Measurements from ENCODE around the gene APBA2.

APBA2 gene

DNA sequence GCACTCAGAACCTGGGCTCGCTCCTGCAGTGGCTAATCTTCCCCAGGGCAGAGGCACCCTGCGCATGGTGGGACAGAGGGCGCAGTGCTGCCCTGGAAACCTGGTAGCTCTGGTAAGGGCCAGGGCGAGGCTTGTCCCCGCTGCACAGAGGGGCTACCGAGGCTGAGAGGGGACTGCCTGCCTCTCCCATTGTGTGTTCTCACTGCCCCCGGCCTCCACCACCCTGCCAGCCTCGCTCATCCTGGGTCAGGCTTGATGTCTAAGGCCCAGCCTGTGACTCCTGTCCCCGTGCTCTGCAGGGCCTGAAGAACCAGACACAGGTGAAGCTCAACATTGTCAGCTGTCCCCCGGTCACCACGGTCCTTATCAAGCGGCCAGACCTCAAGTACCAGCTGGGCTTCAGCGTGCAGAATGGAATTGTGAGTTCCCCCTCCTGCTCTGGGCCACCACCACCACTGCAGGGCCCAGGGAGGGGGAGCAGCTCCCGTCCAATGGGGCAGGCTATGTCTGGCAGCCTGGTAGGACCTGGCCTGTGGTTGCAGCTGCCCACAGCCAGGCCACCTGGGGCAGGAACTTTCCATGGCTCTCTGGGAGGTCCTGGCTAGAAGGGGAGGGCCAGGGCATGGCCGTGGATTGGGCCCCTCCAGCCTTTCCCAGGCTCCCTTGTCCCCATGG is 222.3 kb downstream of the APBA2 start:
- Histone ChIP-seq H2AK5ac (ENCODE audit: low read depth, low read length) (no peak overlapping the region), H3K18ac (ENCODE audit: low read length) (no peak overlapping the region), H2BK120ac (ENCODE audit: low read depth, low read length) (no peak overlapping the region), H3K36me3 (replicated peaks in 1 of 2; ENCODE audit: control insufficient read depth in 2 of 2, insufficient read depth in 2 of 2, low read length in 2 of 2) (peaks cover 15 to 65% of the 10 kb centered on the region in 2 donors), H3K4me1 (ENCODE audit: control insufficient read depth in 2 of 2, insufficient read depth in 1 of 2, low read depth in 1 of 2, low read length in 2 of 2) (peaks cover 0 to 7% of the 10 kb centered on the region in 2 donors), H2BK5ac (ENCODE audit: low read length) (no peak overlapping the region), H3K4me2 (ENCODE audit: insufficient read depth, low read length, poor library complexity, severe bottlenecking) (no peak overlapping the region), H3K79me1 (ENCODE audit: low read depth, low read length) (peaks cover 5% of the 10 kb centered on the region), H3K4ac (ENCODE audit: low read length) (no peak overlapping the region), H2AFZ (ENCODE audit: low read length) (no peak overlapping the region), H3K23ac (ENCODE audit: low read depth, low read length, poor library complexity) (peak overlapping the region; percentile 3), H3K9ac (ENCODE audit: low read depth, low read length, poor library complexity) (peak overlapping the region; percentile 68), H3K9me3 (replicated peaks in 1 of 2; ENCODE audit: control insufficient read depth in 2 of 2, insufficient read depth in 1 of 2, low read depth in 1 of 2, low read length in 2 of 2) (no peaks in the 10 kb centered on the region), H3K14ac (ENCODE audit: low read length) (peak overlapping the region; percentile 77), H2BK12ac (ENCODE audit: low read length) (peak overlapping the region; percentile 17), H4K91ac (ENCODE audit: low read depth, low read length, poor library complexity) (no peak overlapping the region), H4K8ac (ENCODE audit: low read depth, low read length) (peak overlapping the region; percentile 9), H3K27ac (replicated peaks; ENCODE audit: low read length) (no peak overlapping the region), H3K27me3 (ENCODE audit: control insufficient read depth in 3 of 3, insufficient read depth in 3 of 3, low read depth in 1 of 3, low read length in 3 of 3) (no peaks in the 10 kb centered on the region), H3K4me3 (ENCODE audit: low read length in 2 of 2) (no peak overlapping the region), H2BK15ac (ENCODE audit: low read length) (no peak overlapping the region)
- DNase-seq (ENCODE audit: low spot score) = no peak
- no CpG with 5 or more reads among the region's 15 CpGs for WGBS, 2 donors (ENCODE audit: extremely low coverage in 2 of 2, insufficient read length in 2 of 2, insufficient replicate concordance in 1 of 2)

DNA sequence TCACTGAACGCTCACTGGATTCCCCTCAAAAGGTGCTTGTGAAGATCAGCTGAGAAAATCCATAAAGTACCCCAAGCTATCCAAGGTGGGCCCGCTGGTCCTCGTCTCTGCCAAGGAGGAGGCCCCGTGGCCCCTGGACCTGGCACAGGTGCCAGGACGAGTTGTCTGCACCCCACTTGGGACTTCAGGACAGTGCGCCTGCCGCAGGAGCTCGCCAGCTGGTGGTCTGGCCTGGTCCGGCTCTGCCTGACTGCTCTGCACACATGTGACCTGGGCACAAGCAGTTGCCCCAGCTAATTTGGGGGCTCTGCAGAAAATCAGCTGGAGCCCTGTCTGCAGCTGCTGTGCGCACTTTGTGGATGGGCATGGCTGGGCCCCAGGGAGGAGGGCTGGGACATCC is 224.0 kb downstream of the APBA2 start:
- H2BK5ac ChIP-seq (ENCODE audit: low read length) = no peak overlapping the region
- H3K23ac ChIP-seq (ENCODE audit: low read depth, low read length, poor library complexity) = peak overlapping the region; percentile 80
- no peaks in the 10 kb centered on the region for H3K27me3 ChIP-seq (ENCODE audit: control insufficient read depth in 3 of 3, insufficient read depth in 3 of 3, low read depth in 1 of 3, low read length in 3 of 3)
- H3K27ac ChIP-seq (replicated peaks; ENCODE audit: low read length) = no peak overlapping the region
- no peak overlapping the region for H3K18ac ChIP-seq (ENCODE audit: low read length)
- H2BK12ac ChIP-seq (ENCODE audit: low read length) = no peak overlapping the region
- no peak for DNase-seq (ENCODE audit: low spot score)
- H2AFZ ChIP-seq (ENCODE audit: low read length) = no peak overlapping the region
- H4K91ac ChIP-seq (ENCODE audit: low read depth, low read length, poor library complexity) = no peak overlapping the region
- peaks cover 7% of the 10 kb centered on the region for H3K79me1 ChIP-seq (ENCODE audit: low read depth, low read length)
- no peak overlapping the region for H4K8ac ChIP-seq (ENCODE audit: low read depth, low read length)
- peak overlapping the region; percentile 56 for H3K9ac ChIP-seq (ENCODE audit: low read depth, low read length, poor library complexity)
- H2AK5ac ChIP-seq (ENCODE audit: low read depth, low read length) = no peak overlapping the region
- H3K4me3 ChIP-seq (ENCODE audit: low read length in 2 of 2) = no peak overlapping the region
- H2BK120ac ChIP-seq (ENCODE audit: low read depth, low read length) = no peak overlapping the region
- whole genome bisulfite sequencing, 2 donors (ENCODE audit: extremely low coverage in 2 of 2, insufficient read length in 2 of 2, insufficient replicate concordance in 1 of 2) = no CpG with 5 or more reads among the region's 10 CpGs
- H3K4ac ChIP-seq (ENCODE audit: low read length) = no peak overlapping the region
- H3K4me2 ChIP-seq (ENCODE audit: insufficient read depth, low read length, poor library complexity, severe bottlenecking) = no peak overlapping the region
- H3K9me3 ChIP-seq (replicated peaks in 1 of 2; ENCODE audit: control insufficient read depth in 2 of 2, insufficient read depth in 1 of 2, low read depth in 1 of 2, low read length in 2 of 2) = no peaks in the 10 kb centered on the region
- no peak overlapping the region for H2BK15ac ChIP-seq (ENCODE audit: low read length)
- peaks cover 15 to 53% of the 10 kb centered on the region in 2 donors for H3K36me3 ChIP-seq (replicated peaks in 1 of 2; ENCODE audit: control insufficient read depth in 2 of 2, insufficient read depth in 2 of 2, low read length in 2 of 2)
- H3K14ac ChIP-seq (ENCODE audit: low read length) = no peak overlapping the region
- H3K4me1 ChIP-seq (ENCODE audit: control insufficient read depth in 2 of 2, insufficient read depth in 1 of 2, low read depth in 1 of 2, low read length in 2 of 2) = peaks cover 9 to 10% of the 10 kb centered on the region in 2 donors

DNA sequence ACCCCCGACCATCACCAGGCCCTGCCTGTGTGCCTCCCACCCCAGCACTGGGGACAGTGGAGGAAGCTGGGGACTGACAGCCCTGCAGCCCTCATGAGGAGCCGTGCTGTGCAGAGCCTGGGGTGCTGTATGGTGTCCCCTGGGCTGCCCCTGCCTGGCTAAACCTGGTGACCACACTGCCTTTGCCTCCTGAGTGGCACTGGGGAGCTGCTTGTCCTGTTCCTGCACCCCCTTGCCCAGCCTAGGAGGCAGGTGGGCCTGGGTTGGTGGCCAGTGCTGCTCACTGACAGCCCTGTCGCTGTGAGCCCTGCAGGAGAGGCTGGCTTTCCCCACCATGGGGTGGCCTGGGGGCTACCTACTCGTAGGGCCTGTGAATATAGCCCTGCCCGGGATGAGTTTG is 224.4 kb downstream of the APBA2 start:
- no CpG with 5 or more reads among the region's 5 CpGs for WGBS, 2 donors (ENCODE audit: extremely low coverage in 2 of 2, insufficient read length in 2 of 2, insufficient replicate concordance in 1 of 2)
- peak overlapping the region; percentile 72 for H2BK15ac ChIP-seq (ENCODE audit: low read length)
- H3K9me3 ChIP-seq (replicated peaks in 1 of 2; ENCODE audit: control insufficient read depth in 2 of 2, insufficient read depth in 1 of 2, low read depth in 1 of 2, low read length in 2 of 2) = no peaks in the 10 kb centered on the region
- no peak overlapping the region for H2AFZ ChIP-seq (ENCODE audit: low read length)
- no peak overlapping the region for H4K8ac ChIP-seq (ENCODE audit: low read depth, low read length)
- no peak overlapping the region for H3K27ac ChIP-seq (replicated peaks; ENCODE audit: low read length)
- peak overlapping the region; percentile 44 for H3K18ac ChIP-seq (ENCODE audit: low read length)
- no peak overlapping the region for H3K4ac ChIP-seq (ENCODE audit: low read length)
- H3K79me1 ChIP-seq (ENCODE audit: low read depth, low read length) = peaks cover 9% of the 10 kb centered on the region
- no peak overlapping the region for H3K4me3 ChIP-seq (ENCODE audit: low read length in 2 of 2)
- no peaks in the 10 kb centered on the region for H3K27me3 ChIP-seq (ENCODE audit: control insufficient read depth in 3 of 3, insufficient read depth in 3 of 3, low read depth in 1 of 3, low read length in 3 of 3)
- peaks cover 14 to 50% of the 10 kb centered on the region in 2 donors for H3K36me3 ChIP-seq (replicated peaks in 1 of 2; ENCODE audit: control insufficient read depth in 2 of 2, insufficient read depth in 2 of 2, low read length in 2 of 2)
- H2BK120ac ChIP-seq (ENCODE audit: low read depth, low read length) = no peak overlapping the region
- H3K9ac ChIP-seq (ENCODE audit: low read depth, low read length, poor library complexity) = peak overlapping the region; percentile 56
- H4K91ac ChIP-seq (ENCODE audit: low read depth, low read length, poor library complexity) = no peak overlapping the region
- no peak overlapping the region for H3K4me2 ChIP-seq (ENCODE audit: insufficient read depth, low read length, poor library complexity, severe bottlenecking)
- peaks cover 11 to 13% of the 10 kb centered on the region in 2 donors for H3K4me1 ChIP-seq (ENCODE audit: control insufficient read depth in 2 of 2, insufficient read depth in 1 of 2, low read depth in 1 of 2, low read length in 2 of 2)
- H2AK5ac ChIP-seq (ENCODE audit: low read depth, low read length) = no peak overlapping the region
- H2BK12ac ChIP-seq (ENCODE audit: low read length) = peak overlapping the region; percentile 52
- DNase-seq (ENCODE audit: low spot score) = no peak
- H3K23ac ChIP-seq (ENCODE audit: low read depth, low read length, poor library complexity) = peak overlapping the region; percentile 10
- H3K14ac ChIP-seq (ENCODE audit: low read length) = peak overlapping the region; percentile 31
- H2BK5ac ChIP-seq (ENCODE audit: low read length) = peak overlapping the region; percentile 22

DNA sequence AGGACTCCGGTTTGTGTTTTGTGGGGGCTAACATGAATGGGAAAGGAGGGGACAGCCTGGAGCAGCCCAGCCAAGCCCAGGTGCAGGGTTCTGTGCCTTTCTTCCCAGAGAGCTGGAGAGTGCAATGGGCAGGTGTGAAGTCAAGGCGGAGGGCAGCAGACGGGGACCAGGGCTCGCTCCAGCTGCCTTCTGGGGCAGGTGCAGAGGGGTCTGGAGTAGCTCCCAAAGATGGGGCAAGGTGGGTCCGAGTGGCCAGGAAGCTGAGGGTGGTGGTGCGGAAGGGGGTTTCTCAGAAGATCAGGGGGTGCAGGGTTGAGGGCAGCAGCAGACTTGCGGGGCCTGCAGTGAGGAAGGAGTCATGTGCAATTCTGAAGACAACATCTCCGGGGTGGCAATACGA is 225.0 kb downstream of the APBA2 start:
- H3K4me3 ChIP-seq (ENCODE audit: low read length in 2 of 2) = no peak overlapping the region
- no peak overlapping the region for H3K4ac ChIP-seq (ENCODE audit: low read length)
- no peak overlapping the region for H3K4me2 ChIP-seq (ENCODE audit: insufficient read depth, low read length, poor library complexity, severe bottlenecking)
- no peak overlapping the region for H2AFZ ChIP-seq (ENCODE audit: low read length)
- peak overlapping the region; percentile 10 for H3K23ac ChIP-seq (ENCODE audit: low read depth, low read length, poor library complexity)
- peaks cover 9 to 44% of the 10 kb centered on the region in 2 donors for H3K36me3 ChIP-seq (replicated peaks in 1 of 2; ENCODE audit: control insufficient read depth in 2 of 2, insufficient read depth in 2 of 2, low read length in 2 of 2)
- peak overlapping the region; percentile 22 for H2BK5ac ChIP-seq (ENCODE audit: low read length)
- no peak overlapping the region for H4K91ac ChIP-seq (ENCODE audit: low read depth, low read length, poor library complexity)
- no peak overlapping the region for H3K14ac ChIP-seq (ENCODE audit: low read length)
- no CpG with 5 or more reads among the region's 9 CpGs for WGBS, 2 donors (ENCODE audit: extremely low coverage in 2 of 2, insufficient read length in 2 of 2, insufficient replicate concordance in 1 of 2)
- H2BK15ac ChIP-seq (ENCODE audit: low read length) = peak overlapping the region; percentile 72
- no peak overlapping the region for H2BK120ac ChIP-seq (ENCODE audit: low read depth, low read length)
- H3K4me1 ChIP-seq (ENCODE audit: control insufficient read depth in 2 of 2, insufficient read depth in 1 of 2, low read depth in 1 of 2, low read length in 2 of 2) = peaks cover 17 to 18% of the 10 kb centered on the region in 2 donors
- no peak overlapping the region for H4K8ac ChIP-seq (ENCODE audit: low read depth, low read length)
- H3K18ac ChIP-seq (ENCODE audit: low read length) = peak overlapping the region; percentile 3
- DNase-seq (ENCODE audit: low spot score) = no peak
- no peak overlapping the region for H2AK5ac ChIP-seq (ENCODE audit: low read depth, low read length)
- H3K27me3 ChIP-seq (ENCODE audit: control insufficient read depth in 3 of 3, insufficient read depth in 3 of 3, low read depth in 1 of 3, low read length in 3 of 3) = no peaks in the 10 kb centered on the region
- H2BK12ac ChIP-seq (ENCODE audit: low read length) = no peak overlapping the region
- H3K9ac ChIP-seq (ENCODE audit: low read depth, low read length, poor library complexity) = no peak overlapping the region
- peaks cover 9% of the 10 kb centered on the region for H3K79me1 ChIP-seq (ENCODE audit: low read depth, low read length)
- no peak overlapping the region for H3K27ac ChIP-seq (replicated peaks; ENCODE audit: low read length)
- H3K9me3 ChIP-seq (replicated peaks in 1 of 2; ENCODE audit: control insufficient read depth in 2 of 2, insufficient read depth in 1 of 2, low read depth in 1 of 2, low read length in 2 of 2) = no peaks in the 10 kb centered on the region
